Suppressor macrophage (primary cell): Measurements from ENCODE around the gene STX10.
A peak's percentile ranks its signal among the peaks of the same experiment; 100 is the strongest.
"Not testable (repeated sequence)": the region's sequence is repeated elsewhere in the genome, so short reads cannot be mapped to it uniquely, and the experiment has no call there.

Experiments used
- DNase-seq, 4 experiments: peaks; one replicate each; pipeline ENCODE4 v3.0.0-alpha.2; 2020 to 2022

Gene STX10

GRCh38 chr19:13164343-13165161 is 14.4 kb upstream of the STX10 start:
- no peak for DNase-seq

GRCh38 chr19:13163609-13164342 is 13.6 kb upstream of the STX10 start:
- DNase-seq = peak; percentile 26 to 55 (median 30)

GRCh38 chr19:13162724-13163608 is 12.8 kb upstream of the STX10 start:
- DNase-seq = peak; percentile 90 to 95 (median 93)

GRCh38 chr19:13160557-13160956 is 10.4 kb upstream of the STX10 start:
- peak; percentile 64 to 78 (median 74) for DNase-seq

GRCh38 chr19:13159713-13160112 is 9.5 kb upstream of the STX10 start:
- no peak for DNase-seq

GRCh38 chr19:13155472-13156359 is 5.5 kb upstream of the STX10 start:
- peak; percentile 81 to 91 (median 85) for DNase-seq

GRCh38 chr19:13154911-13155471 is 4.8 kb upstream of the STX10 start:
- peak; percentile 67 to 77 (median 70) for DNase-seq

- peak; percentile 96 to 99 (median 98) for DNase-seq
Observed at GRCh38 chr19:13154241-13154778, 4.1 kb upstream of the STX10 start.

- DNase-seq = peak; percentile 33 to 70 (median 58)
Observed at GRCh38 chr19:13153569-13154240, 3.5 kb upstream of the STX10 start.

GRCh38 chr19:13152974-13153568 is 2.9 kb upstream of the STX10 start:
- peak; percentile 97 to 98 (median 98) for DNase-seq

GRCh38 chr19:13152356-13152973 is 2.3 kb upstream of the STX10 start:
- no peak for DNase-seq

GRCh38 chr19:13151605-13152355 is 1.6 kb upstream of the STX10 start:
- peak; percentile 99 for DNase-seq

GRCh38 chr19:13150931-13151604 is 893 bp upstream of the STX10 start:
- peak; percentile 15 to 54 (median 42) for DNase-seq

GRCh38 chr19:13149628-13150186 is 468 bp downstream of the STX10 start:
- DNase-seq = peak; percentile 47 to 74 (median 58)

GRCh38 chr19:13149173-13149627 is 975 bp downstream of the STX10 start:
- not testable (repeated sequence) for DNase-seq

GRCh38 chr19:13146763-13147563 is 3.2 kb downstream of the STX10 start:
- peak; percentile 91 to 95 (median 94) for DNase-seq
